Upper lobe of left lung (tissue), 6 donors: Measurements from ENCODE around the gene GRIK2. TPM values are rescaled to one million over a fixed set of nuclear protein-coding genes. Genes with fewer than 3 reads are reported as not detected.

Experiments used
- ATAC-seq, 2 donors: fragments of 200-7000 bp; cut with Tn5 transposase; one replicate each; pipeline ENCODE4 v1.9.1; 2022; ENCODE audit warnings: mild to moderate bottlenecking in 2 of 2, moderate library complexity in 2 of 2; ENCODE audit not compliant: low FRiP score in 2 of 2
- DNase-seq, 2 donors: peaks; one replicate each; pipeline ENCODE4 v3.0.0-alpha.2; 2019 to 2020
- H3K27ac ChIP-seq, 4 donors: fragments of 200-600 bp; sonication (generic); one replicate each; pipeline ENCODE4 v1.5.1; 2016 to 2019
- H3K27me3 ChIP-seq, 4 donors: fragments of 200-600 bp; sonication (generic); one replicate each; pipeline ENCODE4 v1.5.1; 2017 to 2019
- H3K36me3 ChIP-seq, 4 donors: fragments of 200-600 bp; sonication (generic); one replicate each; pipeline ENCODE4 v1.5.1; 2016 to 2019
- H3K4me1 ChIP-seq, 4 donors: fragments of 200-600 bp; sonication (generic); one replicate each; pipeline ENCODE4 v1.5.1; 2018 to 2019
- H3K4me3 ChIP-seq, 4 donors: fragments of 200-600 bp; sonication (generic); one replicate each; pipeline ENCODE4 v1.5.1; 2017 to 2019; ENCODE audit warnings: mild to moderate bottlenecking in 2 of 4, moderate library complexity in 1 of 4
- H3K9me3 ChIP-seq, 4 donors: fragments of 200-600 bp; sonication (generic); one replicate each; pipeline ENCODE4 v1.5.1; 2018 to 2019
- EP300 ChIP-seq, 4 donors: sonication (generic); formaldehyde crosslinking; IDR thresholded peaks; one replicate each; pipeline ENCODE4 v1.5.1; 2017; ENCODE audit warnings: antibody characterized with exemption in 4 of 4, control low read depth in 2 of 4
- POLR2A ChIP-seq, 4 donors: fragments of 450-650 bp; IDR thresholded peaks; one replicate each; pipeline ENCODE4 v1.5.1; 2016 to 2017; ENCODE audit warnings: antibody characterized with exemption in 4 of 4, mild to moderate bottlenecking in 2 of 4
- POLR2AphosphoS5 ChIP-seq, 2 donors: sonication (generic); formaldehyde crosslinking; IDR thresholded peaks; one replicate each; pipeline ENCODE4 v1.5.1; 2017; ENCODE audit warnings: antibody characterized with exemption in 2 of 2
- WGBS, 2 donors: methylation state at CpG; one replicate each; pipeline ENCODE4 v1.1.5; 2017 to 2018; 5-methylcytosine and 5-hydroxymethylcytosine counted together
- total RNA-seq, 6 donors: library from RNA; depleted of rRNA in 4 of 6; stranded (reverse); fragments of >200 nt in 4 of 6; gene quantifications; one replicate each; pipeline versions ENCODE4 v1.1.0 to v1.2.1, GENCODE V29; 2016 to 2021
- TF ChIP-seq, protein P1 (sequence below), 6 experiments: fragments of 450-650 bp in 4 of 6; fragments of 200-600 bp in 2 of 6; sonication (generic) in 2 of 6; IDR thresholded peaks; one replicate each; pipeline ENCODE4 v1.5.1; 2016 to 2019; ENCODE audit warnings: antibody characterized with exemption in 6 of 6
- donor health status: DM: no; HTN: no; CAD: no; lungs with moderate emphysema.
- donor health status: DM: no; HTN: yes; CAD: no; lungs with severe emphysema.

The GRIK2 gene
- total RNA-seq, 6 donors from 2014 or later: 0.07 to 1.2 (median 0.50) TPM; not detected in 2

DNA sequence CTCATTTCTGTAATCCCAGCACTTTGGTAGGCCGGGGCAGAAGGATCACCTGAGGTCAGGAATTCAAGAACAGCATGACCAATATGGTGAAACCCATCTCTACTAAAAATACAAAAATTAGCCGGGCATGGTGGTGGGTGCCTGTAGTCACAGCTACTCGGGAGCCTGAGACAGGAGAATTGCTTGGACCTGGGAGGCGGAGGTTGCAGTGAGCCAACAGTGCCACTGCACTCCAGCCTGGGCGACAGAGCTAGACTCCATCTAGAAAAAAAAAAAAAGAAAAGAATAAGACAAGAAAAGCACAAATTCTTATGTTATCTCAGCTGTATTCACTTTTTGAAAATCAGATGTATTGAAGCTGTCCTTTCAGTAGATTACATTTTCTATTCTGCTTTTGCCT is 289.4 kb downstream of the GRIK2 start:
- Histone ChIP-seq H3K36me3 (no peaks in the 10 kb centered on the region), H3K4me1 (no peaks in the 10 kb centered on the region), H3K9me3 (no peaks in the 10 kb centered on the region), H3K27me3 (no peaks in the 10 kb centered on the region), H3K4me3 (no peak overlapping the region), H3K27ac (no peak overlapping the region)
- DNase-seq: no peak
- no peak for ATAC-seq
- TF ChIP-seq POLR2A (IDR thresholded peaks at IDR 0.05): no peak
- TF ChIP-seq, protein P1, sequence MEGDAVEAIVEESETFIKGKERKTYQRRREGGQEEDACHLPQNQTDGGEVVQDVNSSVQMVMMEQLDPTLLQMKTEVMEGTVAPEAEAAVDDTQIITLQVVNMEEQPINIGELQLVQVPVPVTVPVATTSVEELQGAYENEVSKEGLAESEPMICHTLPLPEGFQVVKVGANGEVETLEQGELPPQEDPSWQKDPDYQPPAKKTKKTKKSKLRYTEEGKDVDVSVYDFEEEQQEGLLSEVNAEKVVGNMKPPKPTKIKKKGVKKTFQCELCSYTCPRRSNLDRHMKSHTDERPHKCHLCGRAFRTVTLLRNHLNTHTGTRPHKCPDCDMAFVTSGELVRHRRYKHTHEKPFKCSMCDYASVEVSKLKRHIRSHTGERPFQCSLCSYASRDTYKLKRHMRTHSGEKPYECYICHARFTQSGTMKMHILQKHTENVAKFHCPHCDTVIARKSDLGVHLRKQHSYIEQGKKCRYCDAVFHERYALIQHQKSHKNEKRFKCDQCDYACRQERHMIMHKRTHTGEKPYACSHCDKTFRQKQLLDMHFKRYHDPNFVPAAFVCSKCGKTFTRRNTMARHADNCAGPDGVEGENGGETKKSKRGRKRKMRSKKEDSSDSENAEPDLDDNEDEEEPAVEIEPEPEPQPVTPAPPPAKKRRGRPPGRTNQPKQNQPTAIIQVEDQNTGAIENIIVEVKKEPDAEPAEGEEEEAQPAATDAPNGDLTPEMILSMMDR (IDR thresholded peaks at IDR 0.05): no peak
- TF ChIP-seq EP300 (IDR thresholded peaks at IDR 0.05): no peak
- no peak for TF ChIP-seq POLR2AphosphoS5 (IDR thresholded peaks at IDR 0.05)
- WGBS, 2 donors: 87 to 90% methylated on average over 5 of the region's 5 CpGs

DNA sequence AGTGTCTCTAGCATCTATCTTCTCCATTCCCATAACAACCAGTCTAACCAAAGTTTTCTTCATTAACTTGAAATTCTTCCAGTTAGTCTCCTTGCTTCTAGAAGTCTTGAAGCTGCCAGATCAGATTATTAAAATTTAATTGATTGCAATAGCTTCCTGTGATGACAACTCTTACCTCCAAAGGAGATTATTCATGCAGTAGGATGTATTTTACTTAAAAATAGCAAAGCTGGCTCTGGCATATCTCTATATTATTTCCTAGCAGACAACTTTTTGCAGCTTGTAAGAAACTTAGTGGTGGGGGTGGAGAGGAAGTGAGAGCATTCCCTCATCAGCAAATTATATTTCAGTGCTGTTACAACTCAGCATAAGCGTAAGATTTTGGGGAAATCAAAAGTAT is 290.4 kb downstream of the GRIK2 start:
- no peaks in the 10 kb centered on the region for H3K4me1 ChIP-seq
- ATAC-seq: no peak
- H3K27me3 ChIP-seq: no peaks in the 10 kb centered on the region
- no peak overlapping the region for H3K27ac ChIP-seq
- no peaks in the 10 kb centered on the region for H3K36me3 ChIP-seq
- no peak overlapping the region for H3K4me3 ChIP-seq
- TF ChIP-seq POLR2A (IDR thresholded peaks at IDR 0.05) (no peak), EP300 (IDR thresholded peaks at IDR 0.05) (no peak), POLR2AphosphoS5 (IDR thresholded peaks at IDR 0.05) (no peak)
- TF ChIP-seq, protein P1 (IDR thresholded peaks at IDR 0.05): no peak
- no peak for DNase-seq
- 64 to 67% methylated on average over 1 of the region's 1 CpG for WGBS, 2 donors
- H3K9me3 ChIP-seq: no peaks in the 10 kb centered on the region

DNA sequence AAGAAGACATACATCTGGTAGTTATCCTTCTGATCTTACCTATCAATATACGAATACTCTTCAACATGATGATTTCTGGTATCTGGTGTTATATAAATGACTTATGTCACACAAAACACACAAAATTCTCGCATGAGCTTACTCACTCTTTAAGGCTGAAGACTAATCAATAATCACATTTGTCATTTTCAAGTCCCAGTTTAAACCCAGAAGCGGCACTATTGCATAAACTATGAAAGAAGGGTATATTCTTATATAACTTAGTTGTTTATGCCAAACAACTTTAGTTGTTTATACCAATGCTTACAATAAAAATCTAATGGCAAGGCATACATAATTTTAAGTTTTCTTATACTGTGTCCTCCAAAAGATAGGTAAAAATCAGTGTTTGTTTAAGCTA is 293.1 kb downstream of the GRIK2 start:
- WGBS, 2 donors: 79 to 93% methylated on average over 3 of the region's 3 CpGs

DNA sequence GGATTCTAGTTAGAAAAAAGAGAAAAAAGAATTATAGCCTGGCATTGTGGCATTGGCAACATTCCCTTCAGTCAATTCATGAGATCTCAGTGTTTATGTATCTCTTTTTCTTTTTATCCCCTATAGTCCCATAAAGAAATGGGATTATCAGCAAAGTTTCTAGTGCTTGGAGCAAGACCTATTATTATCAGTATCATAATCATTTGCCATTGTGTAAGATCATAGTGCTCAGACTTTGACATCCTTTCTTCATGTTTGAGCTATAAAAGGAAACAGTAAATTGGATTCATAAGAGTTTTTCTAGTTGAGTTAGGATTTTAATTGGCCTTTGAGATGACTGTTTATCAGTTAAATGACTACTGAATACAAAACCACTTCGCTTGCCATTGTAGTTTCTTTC is 295.6 kb downstream of the GRIK2 start:
- no peak overlapping the region for H3K27ac ChIP-seq
- no peak overlapping the region for H3K4me3 ChIP-seq
- no peak for TF ChIP-seq POLR2AphosphoS5 (IDR thresholded peaks at IDR 0.05)
- no peak for TF ChIP-seq POLR2A (IDR thresholded peaks at IDR 0.05)
- TF ChIP-seq, protein P1 (IDR thresholded peaks at IDR 0.05): no peak
- no peak for TF ChIP-seq EP300 (IDR thresholded peaks at IDR 0.05)
- ATAC-seq: no peak
- DNase-seq: no peak
- no peaks in the 10 kb centered on the region for H3K4me1 ChIP-seq
- H3K9me3 ChIP-seq: no peaks in the 10 kb centered on the region
- H3K27me3 ChIP-seq: no peaks in the 10 kb centered on the region
- 70 to 82% methylated on average over 1 of the region's 1 CpG for WGBS, 2 donors
- H3K36me3 ChIP-seq: no peaks in the 10 kb centered on the region

More for the DNA sequence above, 293.1 kb downstream of the GRIK2 start:
- Histone ChIP-seq H3K4me3 (no peak overlapping the region), H3K27me3 (no peaks in the 10 kb centered on the region), H3K36me3 (no peaks in the 10 kb centered on the region), H3K4me1 (no peaks in the 10 kb centered on the region), H3K9me3 (no peaks in the 10 kb centered on the region), H3K27ac (no peak overlapping the region)
- no peak for TF ChIP-seq POLR2A (IDR thresholded peaks at IDR 0.05)
- no peak for TF ChIP-seq POLR2AphosphoS5 (IDR thresholded peaks at IDR 0.05)
- no peak for ATAC-seq
- no peak for DNase-seq

DNA sequence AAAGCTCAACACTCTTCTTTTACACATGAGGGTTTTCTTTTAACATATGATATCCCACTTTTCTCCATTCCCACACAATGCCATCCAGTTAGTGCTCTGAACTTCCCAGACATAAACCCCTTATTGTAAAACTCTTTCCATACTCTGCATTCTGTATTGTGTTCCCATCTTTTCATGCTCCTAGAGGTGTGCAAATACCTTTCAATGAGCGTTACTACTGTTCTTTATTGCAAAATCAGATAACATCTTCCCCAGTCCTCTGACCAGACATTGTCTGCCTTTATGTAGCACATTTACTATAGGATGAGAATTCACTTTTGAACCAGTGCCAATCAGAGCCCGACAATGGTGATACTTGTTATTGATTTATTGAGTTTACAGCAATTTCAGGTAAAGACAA is 296.2 kb downstream of the GRIK2 start:
- no peaks in the 10 kb centered on the region for H3K9me3 ChIP-seq
- TF ChIP-seq EP300 (IDR thresholded peaks at IDR 0.05): no peak
- TF ChIP-seq POLR2A (IDR thresholded peaks at IDR 0.05): no peak
- TF ChIP-seq, protein P1 (IDR thresholded peaks at IDR 0.05): no peak
- TF ChIP-seq POLR2AphosphoS5 (IDR thresholded peaks at IDR 0.05): no peak
- WGBS, 2 donors: 77% methylated on average over 2 of the region's 2 CpGs
- H3K4me1 ChIP-seq: no peaks in the 10 kb centered on the region
- DNase-seq (no peak), ATAC-seq (no peak)
- H3K27me3 ChIP-seq: no peaks in the 10 kb centered on the region
- no peaks in the 10 kb centered on the region for H3K36me3 ChIP-seq
- H3K27ac ChIP-seq: no peak overlapping the region
- H3K4me3 ChIP-seq: no peak overlapping the region
